Upper lobe of left lung (tissue), 4 donors: ENCODE results near the gene SDK1.

Experiments used
- CTCF ChIP-seq, 6 experiments: fragments of 450-650 bp in 4 of 6; fragments of 200-600 bp in 2 of 6; sonication (generic) in 2 of 6; IDR thresholded peaks; one replicate each; pipeline ENCODE4 v1.5.1; 2016 to 2019; ENCODE audit warnings: antibody characterized with exemption in 6 of 6
- EP300 ChIP-seq, 4 donors: sonication (generic); formaldehyde crosslinking; IDR thresholded peaks; one replicate each; pipeline ENCODE4 v1.5.1; 2017; ENCODE audit warnings: antibody characterized with exemption in 4 of 4, control low read depth in 2 of 4
- POLR2A ChIP-seq, 4 donors: fragments of 450-650 bp; IDR thresholded peaks; one replicate each; pipeline ENCODE4 v1.5.1; 2016 to 2017; ENCODE audit warnings: antibody characterized with exemption in 4 of 4, mild to moderate bottlenecking in 2 of 4
- POLR2AphosphoS5 ChIP-seq, 2 donors: sonication (generic); formaldehyde crosslinking; IDR thresholded peaks; one replicate each; pipeline ENCODE4 v1.5.1; 2017; ENCODE audit warnings: antibody characterized with exemption in 2 of 2

GRCh38 chr7:4297918-4298219, 996.8 kb downstream of the SDK1 start:
- no peak for TF ChIP-seq CTCF (IDR thresholded peaks at IDR 0.05)
- TF ChIP-seq POLR2A (IDR thresholded peaks at IDR 0.05) = no peak
- TF ChIP-seq POLR2AphosphoS5 (IDR thresholded peaks at IDR 0.05) = no peak
- no peak for TF ChIP-seq EP300 (IDR thresholded peaks at IDR 0.05)
